ENCODE data around the gene MMP14.

GRCh38 chr14:22803687-22803974 lies 32.8 kb upstream of the MMP14 start:
- TF ChIP-seq ZBTB26 (CRISPR knock-in tag; IDR thresholded peaks at IDR 0.05; ENCODE audit: borderline replicate concordance) (no peak), ZBTB20 (CRISPR knock-in tag; IDR thresholded peaks at IDR 0.05; ENCODE audit: borderline replicate concordance, low read depth) (no peak), BCL6 (CRISPR knock-in tag; IDR thresholded peaks at IDR 0.05) (no peak), NFATC3 (CRISPR knock-in tag; IDR thresholded peaks at IDR 0.05) (no peak), CTCF (CRISPR knock-in tag; IDR thresholded peaks at IDR 0.05) (no peak), KLF16 (CRISPR knock-in tag; IDR thresholded peaks at IDR 0.05) (no peak)
- TF ChIP-seq, protein P1, sequence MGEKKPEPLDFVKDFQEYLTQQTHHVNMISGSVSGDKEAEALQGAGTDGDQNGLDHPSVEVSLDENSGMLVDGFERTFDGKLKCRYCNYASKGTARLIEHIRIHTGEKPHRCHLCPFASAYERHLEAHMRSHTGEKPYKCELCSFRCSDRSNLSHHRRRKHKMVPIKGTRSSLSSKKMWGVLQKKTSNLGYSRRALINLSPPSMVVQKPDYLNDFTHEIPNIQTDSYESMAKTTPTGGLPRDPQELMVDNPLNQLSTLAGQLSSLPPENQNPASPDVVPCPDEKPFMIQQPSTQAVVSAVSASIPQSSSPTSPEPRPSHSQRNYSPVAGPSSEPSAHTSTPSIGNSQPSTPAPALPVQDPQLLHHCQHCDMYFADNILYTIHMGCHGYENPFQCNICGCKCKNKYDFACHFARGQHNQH (CRISPR knock-in tag; IDR thresholded peaks at IDR 0.05): no peak
